Measurements from ENCODE around the gene HNRNPUL1. TPM values are rescaled to one million over a fixed set of nuclear protein-coding genes. Genes with fewer than 3 reads are reported as not detected.

The HNRNPUL1 gene
- total and polyA plus RNA-seq, 2 of the 8 experiments (the other 6 are each of a cell fraction or from before 2014, with no cell fraction given), result 99.5 to 264 TPM

DNA sequence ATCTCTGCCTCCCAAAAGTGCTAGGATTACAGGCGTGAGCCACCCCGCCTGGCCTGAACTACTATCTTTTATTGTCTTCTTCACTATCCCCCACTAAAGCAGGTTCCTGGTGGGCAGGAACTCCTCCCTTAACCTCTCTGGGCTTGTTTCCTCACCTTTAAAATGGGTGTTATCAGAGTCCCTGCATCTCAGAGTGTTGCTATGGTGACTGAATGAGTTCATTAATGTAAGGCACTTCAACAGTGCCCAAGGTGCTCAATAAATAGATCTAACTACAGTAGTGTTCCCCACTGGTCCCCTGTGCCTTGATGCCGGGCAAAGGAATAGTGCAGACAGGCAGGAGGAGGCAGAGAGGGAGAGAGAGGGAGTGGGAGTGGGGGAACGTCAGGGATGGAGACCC is 66.3 kb downstream of the HNRNPUL1 start:
- FAIRE-seq, result no peak
- Histone ChIP-seq H3K9me3 (ENCODE audit: insufficient read depth in 2 of 2, low read depth in 1 of 2, low read length in 1 of 2) (no peaks in the 10 kb centered on the region), H3K23me2 (ENCODE audit: low read depth, low read length) (peaks cover 12% of the 10 kb centered on the region), H3K79me1 (ENCODE audit: low read depth, low read length) (no peaks in the 10 kb centered on the region), H3K14ac (ENCODE audit: insufficient read length) (no peak overlapping the region), H3K27me3 (replicated peaks in 1 of 4; ENCODE audit: control insufficient read depth in 3 of 4, extremely low read depth in 1 of 4, insufficient read depth in 3 of 4, low read length in 3 of 4) (peaks cover 0 to 9% (median 0%) of the 10 kb centered on the region in 4 experiments; a peak in 3 of 7 replicates), H4K20me1 (replicated peaks in 1 of 2; ENCODE audit: control insufficient read depth in 1 of 2, insufficient read depth in 2 of 2, low read length in 2 of 2) (peaks cover 0 to 2% of the 10 kb centered on the region in 2 experiments), H2BK120ac (replicated peaks; ENCODE audit: low read depth, low read length) (no peak overlapping the region), H2AFZ (ENCODE audit: low read length) (no peak overlapping the region), H2BK15ac (ENCODE audit: low read length) (no peak overlapping the region), H4K8ac (ENCODE audit: extremely low read depth, insufficient read depth, low read length) (0 out of 2 replicates have a peak overlapping the region, but pooled peaks have one; percentile 57), H3K18ac (ENCODE audit: extremely low read depth, low read length) (no peak overlapping the region), H3K4me1 (replicated peaks in 1 of 4; ENCODE audit: control insufficient read depth in 3 of 4, insufficient read depth in 4 of 4, low read length in 3 of 4) (peaks cover 8 to 17% (median 13%) of the 10 kb centered on the region in 4 experiments), H2BK12ac (ENCODE audit: low read depth, low read length) (no peak overlapping the region), H2BK5ac (ENCODE audit: low read depth, low read length) (no peak overlapping the region), H4K5ac (ENCODE audit: insufficient read length, low read depth, low read length) (no peak overlapping the region), H2BK20ac (ENCODE audit: low read length) (no peak overlapping the region), H2AK5ac (ENCODE audit: low read depth, low read length) (no peak overlapping the region), H3K56ac (replicated peaks; ENCODE audit: insufficient read length, low read depth, low read length) (no peak overlapping the region), H3K9ac (replicated peaks in 1 of 4; ENCODE audit: extremely low read depth in 1 of 4, low read depth in 3 of 4, low read length in 3 of 4) (no peak overlapping the region), H3K27ac (ENCODE audit: low read depth, low read length) (no peak overlapping the region), H3K23ac (ENCODE audit: insufficient read length) (no peak overlapping the region), H3K4me3 (ENCODE audit: extremely low read depth in 1 of 4, insufficient read depth in 2 of 4, low read depth in 3 of 4, low read length in 4 of 4) (no peak overlapping the region), H3K79me2 (ENCODE audit: control insufficient read depth in 1 of 2, insufficient read depth in 2 of 2, low read length in 2 of 2) (no peaks in the 10 kb centered on the region), H4K91ac (replicated peaks; ENCODE audit: insufficient read length, low read length) (no peak overlapping the region), H3K4ac (replicated peaks; ENCODE audit: insufficient read length, low read depth, low read length) (no peak overlapping the region), H3K36me3 (ENCODE audit: control insufficient read depth in 2 of 4, insufficient read depth in 4 of 4, low read length in 3 of 4) (no peaks in the 10 kb centered on the region), H3K4me2 (ENCODE audit: insufficient read depth in 1 of 2, low read depth in 2 of 2, low read length in 2 of 2) (peak overlapping the region; percentile 51 to 67; a peak in 2 of 4 replicates)
- WGBS, 2 experiments (ENCODE audit: extremely low coverage in 1 of 2, insufficient coverage in 1 of 2, insufficient read length in 1 of 2, insufficient replicate concordance in 2 of 2, low coverage in 1 of 2, low lambda C conversion rate in 2 of 2, missing lambda C conversion rate in 1 of 2), result 69% methylated on average over 4 of the region's 4 CpGs; no CpG with 5 or more reads in 1 of the 2 experiments
- TF ChIP-seq KDM5A (IDR thresholded peaks at IDR 0.05; ENCODE audit: low read length), result no peak
- no peak for TF ChIP-seq SUZ12 (IDR thresholded peaks at IDR 0.05; ENCODE audit: low read length)
- no peak for TF ChIP-seq ZNF274 (IDR thresholded peaks at IDR 0.05; ENCODE audit: borderline replicate concordance, extremely low read depth, low read length)
- ChIA-PET CTCF (ENCODE audit: partially characterized antibody) (no interaction called here), POLR2A (ENCODE audit: partially characterized antibody) (no interaction called here)
- no peak for DNase-seq (ENCODE audit: low read depth in 1 of 2, low spot score in 2 of 2)
